GM19467 (cell line): ENCODE data around the gene PTPN14.

ENCODE experiments used
- ATAC-seq: cut with Tn5 transposase; IDR thresholded peaks from one replicate; pipeline ENCODE4 v1.9.1; 2021; ENCODE audit warnings: mild to moderate bottlenecking, moderate library complexity; ENCODE audit not compliant: unreplicated experiment

PTPN14 gene

DNA sequence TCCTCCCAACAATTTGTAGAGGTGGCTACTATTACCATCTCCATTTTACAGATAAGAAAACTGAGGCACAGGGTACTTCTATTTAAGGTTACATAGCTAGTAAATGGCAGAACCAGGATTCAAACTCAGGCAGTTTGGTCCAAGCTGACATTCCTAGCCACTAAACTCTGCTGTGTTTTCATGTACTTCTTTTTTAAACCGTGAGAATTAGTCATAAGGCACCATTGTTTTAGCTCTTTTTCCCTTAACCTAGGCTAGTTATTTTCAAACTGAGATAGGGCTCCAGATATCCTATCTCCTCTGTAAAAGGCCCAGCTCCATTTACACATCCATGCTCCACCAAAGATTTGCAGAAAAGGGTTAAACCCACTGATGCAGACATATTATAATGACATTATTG, 92.9 kb downstream of the PTPN14 start:
- ATAC-seq = no peak

GRCh38 chr1:214455971-214456867, 95.2 kb downstream of the PTPN14 start:
- ATAC-seq = no peak

- no peak for ATAC-seq
Observed at GRCh38 chr1:214455479-214455878, 95.9 kb downstream of the PTPN14 start.

DNA sequence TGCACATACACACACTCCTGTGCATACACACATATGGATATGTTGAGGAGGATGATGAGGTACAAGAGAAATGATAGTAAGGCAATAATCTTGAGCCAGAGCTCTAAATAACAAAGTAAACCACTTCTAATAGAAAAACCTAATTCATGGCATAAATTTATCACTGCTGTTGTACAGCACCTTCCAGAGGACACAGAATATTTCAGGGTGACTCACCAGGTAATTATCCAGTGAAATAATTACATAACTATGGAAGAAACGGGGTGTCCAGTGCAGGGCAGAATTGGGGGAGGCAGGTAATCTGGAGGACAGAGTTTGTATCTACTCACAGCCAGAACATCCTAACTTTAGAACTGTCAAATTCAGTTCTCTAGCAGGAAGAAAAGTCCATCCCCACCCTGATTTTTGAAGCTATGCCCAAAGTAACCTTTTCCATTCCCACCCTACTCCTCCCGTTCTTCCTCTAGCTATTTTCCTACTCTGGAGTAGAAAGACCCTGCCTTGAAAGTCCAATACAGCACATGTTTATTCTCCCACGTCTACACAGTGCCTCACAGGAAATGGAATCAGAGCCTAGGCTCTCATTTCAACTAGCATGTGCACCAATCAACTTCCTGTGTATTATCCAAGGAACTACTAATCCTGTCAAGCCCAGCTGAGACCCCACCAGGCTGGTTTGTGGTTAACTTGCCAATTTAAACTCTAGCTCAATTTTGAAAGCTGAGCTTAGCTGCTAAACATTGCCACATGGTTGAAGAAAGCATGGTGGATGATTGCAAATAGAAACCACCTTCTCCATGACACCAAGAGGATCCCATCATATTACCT, 96.6 kb downstream of the PTPN14 start:
- ATAC-seq = no peak

DNA sequence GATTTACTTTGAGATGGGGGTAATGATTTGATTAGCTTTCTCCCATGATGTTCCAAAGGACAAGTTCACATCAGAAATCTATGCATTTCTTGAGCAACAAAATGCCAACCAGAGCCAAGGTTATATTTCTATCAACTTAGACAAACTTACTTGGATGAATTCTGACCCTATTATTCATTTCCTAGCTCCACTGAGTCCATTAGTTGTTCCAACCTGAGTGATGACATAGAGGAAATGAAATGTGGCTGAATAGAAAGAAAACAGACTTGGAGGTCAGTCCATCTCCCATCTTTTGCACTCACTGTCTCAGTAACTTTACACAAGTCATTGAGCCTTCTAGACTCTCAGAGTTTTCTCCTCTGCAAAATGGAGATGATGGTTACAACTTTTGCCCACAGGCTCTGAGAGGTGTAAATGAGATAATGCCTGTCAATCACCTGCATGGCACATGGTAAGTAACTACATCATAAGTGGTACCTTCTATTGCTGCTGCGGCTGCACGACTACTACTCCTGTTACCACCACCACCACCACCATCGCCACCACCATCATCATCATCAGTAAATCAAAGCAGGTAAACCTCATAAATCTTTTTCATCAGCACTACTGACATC, 98.2 kb downstream of the PTPN14 start:
- no peak for ATAC-seq

GRCh38 chr1:214452152-214452784, 99.1 kb downstream of the PTPN14 start:
- ATAC-seq = no peak

- ATAC-seq = no peak
Observed at GRCh38 chr1:214451596-214451995, 99.8 kb downstream of the PTPN14 start.

DNA sequence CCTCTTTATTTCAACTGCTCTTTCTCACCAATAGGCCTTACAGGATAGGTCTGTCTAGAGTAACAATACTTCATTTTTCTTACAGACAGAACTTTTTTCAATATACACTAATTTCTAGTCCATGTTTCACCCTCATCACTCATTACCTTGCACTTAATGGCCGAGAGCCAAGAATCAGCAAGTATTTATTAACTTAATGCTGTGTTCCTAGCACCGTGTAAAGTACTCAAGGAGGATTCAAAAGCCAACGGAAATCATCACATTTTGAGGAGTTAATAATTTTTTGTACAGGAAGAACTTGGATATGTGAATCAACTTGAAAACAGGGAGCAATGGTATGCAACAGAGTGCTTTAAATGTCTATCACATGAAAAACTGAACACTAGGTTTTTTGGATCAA, 102.0 kb downstream of the PTPN14 start:
- ATAC-seq = no peak

DNA sequence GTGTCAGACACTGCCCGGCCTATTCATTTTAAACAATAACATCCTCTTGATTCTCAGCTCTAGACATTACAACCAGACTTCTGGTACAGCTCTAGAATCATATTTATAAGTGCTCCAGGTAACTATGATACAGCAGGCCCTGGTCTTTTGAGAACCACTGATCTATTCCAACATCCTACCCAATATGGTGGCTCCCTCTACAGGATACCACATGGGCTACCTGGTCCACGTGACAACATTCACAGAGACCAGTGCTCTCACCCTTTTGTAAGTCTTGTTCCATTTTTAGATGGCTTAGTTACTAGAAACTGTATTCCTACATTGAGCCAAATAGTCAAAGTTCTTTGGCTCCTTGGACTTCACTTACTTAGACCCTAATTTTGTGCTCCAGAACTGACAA, 102.9 kb downstream of the PTPN14 start:
- ATAC-seq = no peak

DNA sequence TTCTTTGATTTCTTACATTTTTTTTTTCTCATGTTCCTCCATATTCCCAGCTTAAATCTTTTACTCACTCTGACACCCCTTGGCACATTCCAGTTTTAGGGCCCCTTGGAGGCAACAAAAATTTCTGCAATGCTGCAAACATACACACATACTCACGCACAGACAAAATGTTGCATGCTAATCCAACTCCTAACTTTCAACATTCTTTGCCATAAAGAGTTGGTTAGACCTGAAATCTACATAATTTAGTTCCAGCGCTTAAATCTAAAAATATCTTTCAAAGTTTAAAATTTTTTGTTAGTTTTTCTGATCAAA, 103.9 kb downstream of the PTPN14 start:
- no peak for ATAC-seq

DNA sequence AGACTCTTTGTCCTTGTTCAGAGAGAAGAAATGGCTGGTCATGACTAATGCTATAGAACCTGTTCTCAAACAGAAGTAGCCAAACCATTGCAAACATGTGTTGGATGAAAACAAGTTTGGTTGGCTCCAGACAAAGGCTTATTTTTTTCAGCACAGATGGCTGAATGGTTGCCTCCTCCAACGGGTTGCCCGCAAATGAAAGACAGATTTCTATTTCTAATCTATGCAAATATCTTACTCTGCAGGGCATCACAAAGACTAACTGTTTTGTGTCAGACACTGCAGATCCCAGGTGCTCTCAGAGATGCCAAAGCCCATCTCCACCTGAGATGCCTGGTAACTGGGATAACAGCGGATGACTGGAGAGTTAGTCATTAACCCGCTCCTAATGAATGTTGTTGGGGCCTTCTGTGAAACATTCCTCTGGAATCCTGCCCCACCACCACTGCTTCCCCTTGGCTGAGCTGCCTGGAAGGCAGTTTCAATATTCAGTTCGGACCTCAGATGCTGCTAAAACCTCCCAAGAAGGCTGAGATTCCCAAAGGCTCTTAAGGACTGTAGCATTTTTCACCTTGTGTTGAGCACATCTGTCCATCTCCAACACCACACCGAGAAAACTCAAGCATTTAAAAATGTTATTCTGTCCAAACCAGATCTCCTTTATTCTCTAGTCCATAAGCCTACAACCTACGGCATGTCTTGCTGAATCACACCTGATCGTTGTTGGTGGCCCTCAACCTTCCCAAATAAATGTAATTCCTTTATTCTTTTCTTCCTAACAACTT, 104.4 kb downstream of the PTPN14 start:
- peak; percentile 57 for ATAC-seq

DNA sequence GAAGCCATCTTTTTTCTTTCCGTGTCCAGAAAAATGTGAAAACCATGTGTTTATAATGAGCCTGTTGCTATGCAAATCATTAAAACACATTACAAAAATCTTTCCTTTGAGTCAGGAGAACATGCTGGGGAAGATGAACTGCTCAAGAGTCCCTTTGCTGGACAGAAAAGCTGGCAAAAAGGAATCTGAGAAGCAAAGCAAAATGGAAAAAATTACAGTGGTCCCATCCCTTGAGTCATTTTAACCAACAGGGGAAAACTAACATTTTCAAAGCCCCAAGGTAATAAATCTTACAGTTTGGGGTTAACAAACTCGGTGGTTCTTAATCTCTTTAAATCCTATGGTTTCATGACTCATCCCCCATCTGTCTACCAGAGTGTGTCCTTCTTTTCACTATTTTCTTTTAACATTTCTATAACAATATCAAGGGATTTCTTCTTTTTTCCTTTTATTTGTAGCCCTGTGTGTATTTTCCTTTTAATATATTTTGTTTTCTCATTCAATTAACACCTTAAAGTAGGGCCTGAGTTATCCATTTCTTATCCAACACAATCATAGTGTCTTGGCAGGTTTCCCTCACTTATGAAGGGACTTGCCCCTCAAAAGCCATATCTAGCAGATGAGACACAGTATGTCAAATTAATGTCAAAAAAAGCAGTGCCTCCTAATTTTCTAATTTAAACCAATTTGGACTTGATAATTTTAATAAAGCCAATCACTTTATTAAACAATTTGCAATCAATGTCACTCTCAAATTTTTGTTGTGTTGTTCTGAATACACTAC, 105.4 kb downstream of the PTPN14 start:
- no peak for ATAC-seq

DNA sequence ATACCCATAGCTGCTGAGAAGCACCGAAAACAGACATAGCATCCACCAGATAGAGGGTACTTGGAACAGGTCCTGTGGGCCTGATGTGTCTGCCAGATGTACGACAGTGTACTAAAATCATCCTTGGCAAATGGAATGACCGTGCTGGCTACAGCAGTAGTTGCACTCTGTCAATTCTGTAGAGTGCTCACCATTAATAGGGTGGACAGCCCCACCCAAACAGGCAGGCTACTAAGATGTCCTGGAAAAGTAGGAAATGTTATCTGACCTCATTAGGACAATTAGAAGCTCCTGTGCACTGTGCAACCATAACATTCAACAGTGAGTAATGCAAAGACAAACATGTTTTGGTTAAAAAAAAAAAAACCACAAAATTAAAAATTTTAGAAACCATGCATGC, 106.2 kb downstream of the PTPN14 start:
- ATAC-seq = no peak

- no peak for ATAC-seq
Observed at GRCh38 chr1:214444182-214444939, 107.0 kb downstream of the PTPN14 start.

GRCh38 chr1:214441119-214441518, 110.3 kb downstream of the PTPN14 start:
- ATAC-seq = no peak

DNA sequence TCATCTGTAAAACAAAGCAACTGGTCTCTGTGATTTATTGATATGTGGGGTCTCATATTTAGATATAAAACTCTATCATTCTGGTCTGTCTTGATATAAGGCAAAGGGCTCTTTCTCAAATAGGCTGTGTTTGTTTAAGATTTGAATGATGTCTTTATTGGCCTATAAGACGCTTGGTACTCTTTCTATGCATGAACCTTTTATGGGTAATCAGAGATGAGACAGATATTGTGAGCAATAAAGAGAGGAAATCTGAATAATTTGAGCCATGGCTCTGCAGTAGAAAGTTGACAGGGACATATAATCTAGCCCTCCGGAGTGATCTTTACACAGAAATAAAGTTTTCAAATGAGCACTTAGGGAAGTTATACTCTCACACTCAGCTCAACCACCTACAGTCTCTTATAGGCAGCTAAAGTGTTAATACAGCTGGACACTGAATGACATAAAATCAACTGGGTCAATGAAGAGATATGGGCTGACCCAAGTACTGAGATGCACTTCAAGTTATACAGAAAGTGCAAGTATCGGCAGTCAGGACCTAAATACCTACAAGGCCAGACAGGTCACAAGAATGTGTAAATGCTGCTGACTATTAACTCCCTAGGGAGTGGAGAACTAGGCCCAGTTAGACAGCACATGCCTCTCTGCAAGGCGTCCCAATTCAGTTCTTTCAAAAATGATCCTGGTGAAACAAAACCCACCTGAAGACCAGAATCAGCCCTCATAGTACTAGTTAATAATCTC, 111.0 kb downstream of the PTPN14 start:
- ATAC-seq = no peak

DNA sequence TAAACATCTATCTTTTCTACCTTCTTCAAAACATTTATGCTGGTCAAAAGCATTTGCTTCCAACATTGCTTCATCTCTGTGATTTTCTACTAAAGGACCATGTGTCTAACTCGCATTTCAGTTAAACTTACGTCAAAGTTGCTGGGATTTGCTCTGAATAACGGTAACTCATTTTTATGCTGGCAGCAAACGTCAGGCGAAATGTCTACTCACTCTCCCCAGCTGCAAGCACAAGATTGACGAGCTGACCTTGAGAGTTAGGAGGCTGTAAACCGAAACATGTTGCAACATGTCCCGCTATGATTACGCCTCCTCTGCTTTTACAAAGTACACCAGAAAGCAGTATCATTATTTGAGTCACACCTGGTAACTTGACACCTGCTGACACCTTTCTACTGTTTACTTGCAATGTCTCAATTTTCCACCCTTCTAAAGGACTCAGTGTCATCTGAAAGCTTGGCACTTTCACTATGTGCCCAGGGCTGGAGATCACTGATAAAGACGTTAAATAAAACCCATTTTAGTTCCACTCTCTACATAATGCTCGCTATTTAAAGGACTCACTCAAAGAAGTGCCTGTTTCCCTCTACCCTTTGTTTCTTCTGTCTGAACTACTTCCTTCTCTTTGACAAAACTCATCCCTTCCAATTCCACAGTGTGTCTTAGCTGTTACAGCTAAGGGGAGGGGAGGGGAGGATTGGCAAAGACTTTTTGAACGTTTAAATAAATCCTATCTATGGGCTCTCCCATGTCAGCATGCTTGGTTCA, 111.9 kb downstream of the PTPN14 start:
- peak; percentile 84 for ATAC-seq

DNA sequence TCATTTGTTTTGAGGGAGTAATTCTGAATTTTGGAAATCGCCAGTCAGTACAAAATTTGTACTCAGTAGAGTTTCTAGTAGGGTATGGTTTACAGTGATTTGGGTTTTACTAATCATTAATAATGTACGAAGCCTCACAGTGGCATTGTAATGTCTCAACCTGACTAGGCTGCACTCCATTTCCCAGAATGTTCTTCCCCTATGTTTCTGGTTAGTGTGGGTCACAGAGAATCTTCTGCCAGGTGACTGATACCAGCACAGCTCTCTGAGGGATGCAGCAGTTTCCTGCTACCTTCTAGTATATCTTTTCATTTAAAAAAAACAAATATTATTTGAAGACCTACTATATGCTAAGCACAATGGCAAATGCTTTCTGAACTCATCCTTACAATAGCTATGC, 112.9 kb downstream of the PTPN14 start:
- ATAC-seq = no peak
